HG03558 (cell line): Measurements from ENCODE around the gene SUSD2.
"Not testable (repeated sequence)": the region's sequence is repeated elsewhere in the genome, so short reads cannot be mapped to it uniquely, and the experiment has no call there.

ENCODE experiments used
- ATAC-seq: cut with Tn5 transposase; IDR thresholded peaks from one replicate; pipeline ENCODE4 v1.9.1; 2021; ENCODE audit warnings: moderate number of reproducible peaks; ENCODE audit not compliant: unreplicated experiment; ENCODE audit errors: extremely low read depth

Gene SUSD2, protein sequence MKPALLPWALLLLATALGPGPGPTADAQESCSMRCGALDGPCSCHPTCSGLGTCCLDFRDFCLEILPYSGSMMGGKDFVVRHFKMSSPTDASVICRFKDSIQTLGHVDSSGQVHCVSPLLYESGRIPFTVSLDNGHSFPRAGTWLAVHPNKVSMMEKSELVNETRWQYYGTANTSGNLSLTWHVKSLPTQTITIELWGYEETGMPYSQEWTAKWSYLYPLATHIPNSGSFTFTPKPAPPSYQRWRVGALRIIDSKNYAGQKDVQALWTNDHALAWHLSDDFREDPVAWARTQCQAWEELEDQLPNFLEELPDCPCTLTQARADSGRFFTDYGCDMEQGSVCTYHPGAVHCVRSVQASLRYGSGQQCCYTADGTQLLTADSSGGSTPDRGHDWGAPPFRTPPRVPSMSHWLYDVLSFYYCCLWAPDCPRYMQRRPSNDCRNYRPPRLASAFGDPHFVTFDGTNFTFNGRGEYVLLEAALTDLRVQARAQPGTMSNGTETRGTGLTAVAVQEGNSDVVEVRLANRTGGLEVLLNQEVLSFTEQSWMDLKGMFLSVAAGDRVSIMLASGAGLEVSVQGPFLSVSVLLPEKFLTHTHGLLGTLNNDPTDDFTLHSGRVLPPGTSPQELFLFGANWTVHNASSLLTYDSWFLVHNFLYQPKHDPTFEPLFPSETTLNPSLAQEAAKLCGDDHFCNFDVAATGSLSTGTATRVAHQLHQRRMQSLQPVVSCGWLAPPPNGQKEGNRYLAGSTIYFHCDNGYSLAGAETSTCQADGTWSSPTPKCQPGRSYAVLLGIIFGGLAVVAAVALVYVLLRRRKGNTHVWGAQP

GRCh38 chr22:24181088-24181995 is at the start of gene SUSD2:
Gene SUSD2 (plus strand): TSS chr22:24181487. CDS start chr22:24181520, 33 bp downstream.
- no peak for ATAC-seq

GRCh38 chr22:24133187-24133965 is 47.9 kb upstream of the SUSD2 start:
- ATAC-seq: no peak

DNA sequence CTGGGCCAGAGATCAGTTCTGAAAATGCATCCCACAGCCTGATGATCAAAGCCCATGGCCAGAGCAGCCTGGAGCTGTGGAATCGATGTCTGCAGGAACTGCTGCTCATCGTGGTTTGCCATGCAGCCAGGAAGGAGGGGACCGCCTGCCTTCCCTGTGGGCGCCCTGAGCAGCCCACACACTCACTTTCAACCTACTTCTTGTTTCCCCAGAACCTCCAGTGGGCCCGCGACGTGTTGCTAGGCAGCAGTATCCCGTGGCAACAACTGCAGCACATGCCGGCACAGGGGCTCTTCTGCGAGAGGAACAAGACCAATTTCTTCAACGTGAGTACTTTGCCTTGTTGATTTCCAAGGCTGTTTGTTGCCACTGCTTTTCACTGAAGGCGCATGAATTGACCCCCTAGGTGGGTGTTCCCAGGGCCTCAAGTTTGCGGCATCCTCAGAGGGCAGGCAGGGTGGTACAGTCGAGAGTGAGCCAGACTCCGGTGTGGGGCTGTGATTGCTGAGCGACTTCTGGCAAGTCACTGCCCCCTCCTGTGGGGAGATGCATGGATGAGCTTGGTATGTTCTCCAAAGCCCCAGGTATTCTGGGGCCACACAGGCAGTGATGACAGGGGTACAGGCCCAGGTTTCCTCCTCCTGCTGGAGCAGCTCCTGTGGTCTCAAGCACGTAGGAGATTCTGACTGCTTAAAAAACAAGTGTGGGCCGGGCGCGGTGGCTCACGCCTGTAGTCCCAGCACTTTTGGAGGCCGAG is 47.0 kb upstream of the SUSD2 start:
- ATAC-seq: no peak

DNA sequence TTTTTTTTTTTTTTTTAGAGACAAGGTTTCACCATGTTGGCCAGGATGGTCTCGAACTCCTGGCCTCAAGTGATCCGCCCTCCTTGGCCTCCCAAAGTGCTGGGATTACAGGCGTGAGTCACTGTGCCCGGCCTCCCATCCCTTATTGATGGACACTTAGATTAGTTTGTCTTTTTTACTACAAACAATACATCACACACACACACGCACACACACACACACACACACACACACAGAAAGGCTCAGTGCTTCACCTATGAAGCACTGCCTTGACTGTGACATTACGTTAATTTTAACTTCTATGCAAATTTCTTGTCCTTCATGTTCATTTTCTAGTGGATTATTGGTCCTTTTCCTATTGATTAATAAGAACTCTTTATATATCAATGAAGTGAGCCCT is 44.8 kb upstream of the SUSD2 start:
- ATAC-seq: not testable (repeated sequence)

- ATAC-seq: no peak
These were observed 43.7 kb upstream of the SUSD2 start for GRCh38 chr22:24137595-24137994.

DNA sequence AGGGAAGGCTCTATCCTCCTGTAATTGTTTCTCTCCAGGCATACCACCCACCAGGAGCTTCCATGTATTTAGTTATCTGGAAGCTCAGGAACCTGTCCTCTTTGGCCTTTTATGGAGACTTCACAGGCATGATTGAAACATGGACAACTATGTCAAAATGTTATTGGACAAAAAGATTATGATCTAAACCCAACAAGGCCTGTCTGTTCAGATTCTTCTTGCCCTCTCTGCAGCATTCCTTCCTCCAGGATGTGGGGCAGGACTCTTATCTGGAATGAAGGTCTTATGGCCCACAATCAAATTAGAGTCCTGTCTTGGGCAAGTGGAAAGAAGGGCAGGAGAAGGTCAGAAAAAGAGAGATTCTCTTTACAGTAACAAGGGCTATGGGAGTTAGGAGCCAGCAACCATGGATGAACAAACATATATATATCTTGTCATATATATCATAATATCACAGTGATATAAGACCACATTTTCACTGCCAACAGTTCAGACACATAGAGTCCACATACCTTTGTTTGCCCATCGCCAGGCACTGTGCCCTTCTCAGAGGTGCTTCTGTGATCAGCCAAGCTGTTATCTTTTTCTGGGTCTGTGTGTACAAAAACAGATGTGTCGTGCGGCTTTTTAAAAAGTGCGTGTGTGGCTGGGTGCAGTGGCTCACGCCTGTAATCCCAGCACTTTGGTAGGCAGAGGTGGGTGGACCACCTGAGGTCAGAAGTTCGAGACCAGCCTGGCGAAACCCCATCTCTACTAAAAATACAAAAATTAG is 42.5 kb upstream of the SUSD2 start:
- no peak for ATAC-seq

DNA sequence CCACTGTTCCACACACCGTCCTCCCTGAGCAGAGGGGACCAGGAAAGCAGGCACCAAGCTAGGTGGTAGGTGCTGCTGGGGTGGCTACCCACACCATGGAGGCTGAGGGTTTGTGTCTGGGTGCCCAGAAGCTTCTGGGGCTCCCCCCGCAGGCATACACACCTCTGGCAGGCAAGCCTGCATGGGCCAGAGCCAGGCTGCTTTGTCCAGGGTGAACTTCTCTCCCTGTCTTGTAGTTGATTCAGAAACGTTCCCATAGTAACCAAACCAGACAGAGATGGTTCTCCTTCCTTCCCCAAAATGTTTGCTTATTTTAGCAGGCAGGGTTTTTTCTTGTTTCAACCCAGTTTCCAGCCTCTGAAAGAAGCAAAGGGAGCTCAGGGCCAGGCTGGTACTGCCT is 40.9 kb upstream of the SUSD2 start:
- no peak for ATAC-seq

- no peak for ATAC-seq
These were observed 39.7 kb upstream of the SUSD2 start for GRCh38 chr22:24141586-24141985.

GRCh38 chr22:24142241-24142640 is 39.0 kb upstream of the SUSD2 start:
- no peak for ATAC-seq

DNA sequence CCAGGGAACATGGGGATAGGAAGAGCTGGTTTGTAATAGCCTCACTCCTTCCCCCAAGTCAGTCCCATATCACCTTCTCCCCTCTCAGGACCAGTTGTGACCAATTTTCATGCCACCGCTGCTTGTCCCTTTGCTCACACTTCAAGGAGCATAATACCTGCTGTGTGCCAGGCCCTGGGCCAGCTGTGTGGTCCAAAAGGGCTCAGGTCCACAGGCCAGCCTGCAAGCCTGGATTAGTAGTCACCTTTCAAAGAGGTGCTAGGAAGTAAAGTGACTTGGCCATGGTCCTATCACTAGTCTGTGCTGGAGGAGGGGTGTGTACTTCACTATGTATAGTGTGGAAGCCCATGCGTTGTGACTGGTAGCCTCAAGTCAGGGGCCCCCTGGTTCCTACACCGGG is 38.5 kb upstream of the SUSD2 start:
- no peak for ATAC-seq

GRCh38 chr22:24144056-24144777 is 37.1 kb upstream of the SUSD2 start:
- ATAC-seq: no peak

DNA sequence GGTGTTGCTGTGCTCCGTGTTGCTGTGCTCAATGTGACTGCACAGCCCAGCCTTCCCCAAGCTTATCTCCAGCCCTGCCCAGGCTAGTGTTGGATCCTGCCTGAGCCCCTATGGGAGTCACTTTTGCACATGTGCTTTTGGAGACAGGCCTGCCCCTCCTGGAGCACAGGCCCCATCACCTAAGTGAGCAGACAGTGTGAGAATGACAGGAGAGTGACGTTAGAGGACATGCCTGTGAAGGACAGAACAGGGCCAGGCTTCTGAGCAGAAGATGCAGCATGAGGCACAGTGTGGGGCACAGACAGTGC is 36.6 kb upstream of the SUSD2 start:
- ATAC-seq: no peak

- no peak for ATAC-seq
These were observed 35.7 kb upstream of the SUSD2 start for GRCh38 chr22:24145446-24146193.

DNA sequence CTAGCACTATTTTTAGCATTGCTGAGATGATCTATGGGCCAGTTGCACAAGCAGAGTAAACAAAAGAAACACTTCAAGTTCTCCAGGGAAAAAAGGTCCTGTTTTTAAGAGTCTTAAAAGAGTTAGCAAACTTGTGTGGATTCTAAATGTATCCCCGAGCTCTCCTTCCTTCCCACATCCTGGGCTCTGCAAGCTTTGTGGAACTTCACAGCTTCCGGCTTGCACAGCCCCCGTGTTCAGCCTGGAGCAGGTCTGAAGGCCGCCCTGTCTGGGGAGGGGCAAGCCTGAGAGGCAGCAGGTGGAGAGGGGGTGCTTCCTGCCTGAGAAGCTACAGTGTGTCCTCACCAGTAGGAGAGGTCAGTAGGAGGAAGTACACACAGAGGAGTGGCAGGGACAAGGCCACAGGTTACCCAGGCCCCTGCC is 35.1 kb upstream of the SUSD2 start:
- no peak for ATAC-seq

- no peak for ATAC-seq
These were observed 34.4 kb upstream of the SUSD2 start for GRCh38 chr22:24146791-24147353.

DNA sequence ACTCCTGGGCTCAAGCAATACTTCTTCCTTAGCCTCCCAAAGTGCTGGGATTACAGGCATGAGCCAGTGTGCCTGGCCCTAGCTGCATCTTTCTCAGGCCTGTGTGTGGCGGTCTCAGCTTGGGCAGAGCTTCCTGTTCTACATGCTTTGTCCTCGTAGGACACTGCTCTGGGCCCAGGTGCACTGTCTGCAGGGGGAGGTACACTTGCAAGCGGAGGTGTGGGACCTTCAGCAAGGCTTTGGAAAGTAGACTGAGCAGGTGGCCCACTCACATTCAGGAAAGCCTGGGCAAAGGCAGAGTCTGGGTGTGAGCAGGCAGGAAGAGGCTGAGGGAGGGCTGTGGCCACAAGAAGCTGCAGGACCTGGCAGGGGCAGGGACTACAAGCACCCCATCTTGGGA is 33.6 kb upstream of the SUSD2 start:
- ATAC-seq: no peak
